Panc1 (cell line): ENCODE data around the gene TBCD. TPM values are rescaled to one million over a fixed set of nuclear protein-coding genes. Genes with fewer than 3 reads are reported as not detected.

Experiments used
- ATAC-seq: fragments of 200-7000 bp; cut with Tn5 transposase; 2 replicates; pipeline ENCODE4 v1.9.1; 2020; ENCODE audit warnings: mild to moderate bottlenecking, moderate library complexity
- BruUV-seq: library from RNA; stranded (reverse); fragments of 400-500 nt; replicated peaks from 2 replicates; lab custom pipeline; 2021; lab: Mats Ljungman, UMichigan
- CTCF ChIA-PET: fragments of 300-600 bp; sonication (Branson Sonifier 250); formaldehyde crosslinking; loops from one replicate; lab custom pipeline; 2022; ENCODE audit warnings: antibody characterized with exemption; lab: Charles Lee
- POLR2A ChIA-PET: fragments of 300-600 bp; sonication (Branson Sonifier 250); formaldehyde crosslinking; loops from one replicate; lab custom pipeline; 2022; ENCODE audit warnings: antibody characterized with exemption; lab: Charles Lee
- DNase-seq: peaks from one replicate; pipeline ENCODE4 v3.0.0-alpha.2; 2010; ENCODE audit warnings: low read depth, low spot score
- H3K27ac ChIP-seq: 2 replicates; pipeline ENCODE4 v1.5.1; 2011; ENCODE audit warnings: mild to moderate bottlenecking, low read length, inconsistent platforms
- H3K27me3 ChIP-seq: fragments of 200-500 bp; sonication (Bioruptor generic); 2 replicates; pipeline ENCODE4 v1.6.0; 2014; ENCODE audit warnings: low read length, inconsistent platforms; ENCODE audit not compliant: control insufficient read depth, insufficient read depth
- H3K36me3 ChIP-seq: fragments of 200-500 bp; sonication (Bioruptor generic); 2 replicates; pipeline ENCODE4 v1.5.1; 2014; ENCODE audit warnings: inconsistent platforms, mild to moderate bottlenecking, low read length, moderate library complexity; ENCODE audit not compliant: control insufficient read depth, insufficient read depth
- H3K4me1 ChIP-seq: 2 replicates; pipeline ENCODE4 v1.5.1; 2011; ENCODE audit warnings: inconsistent platforms, mild to moderate bottlenecking, low read length, moderate library complexity; ENCODE audit not compliant: control insufficient read depth, insufficient read depth
- H3K4me3 ChIP-seq, 2 experiments: 2 replicates each; pipeline ENCODE4 v1.5.1; 2011 to 2012; ENCODE audit warnings: low read depth in 2 of 2, low read length in 2 of 2, mild to moderate bottlenecking in 2 of 2, inconsistent platforms in 1 of 2, moderate library complexity in 1 of 2
- H3K9me3 ChIP-seq: fragments of 200-500 bp; sonication (Bioruptor generic); 2 replicates; pipeline ENCODE4 v1.5.1; 2014; ENCODE audit warnings: low read depth, mild to moderate bottlenecking, inconsistent platforms, low read length, moderate library complexity; ENCODE audit not compliant: control insufficient read depth, insufficient read depth
- POLR2AphosphoS5 ChIP-seq: IDR thresholded peaks from 2 replicates; pipeline ENCODE4 v1.6.1; 2012; ENCODE audit warnings: mild to moderate bottlenecking, low read depth, low read length, moderate library complexity
- SIN3A ChIP-seq: IDR thresholded peaks from 2 replicates; pipeline ENCODE4 v1.6.1; 2012; ENCODE audit warnings: low read depth, mild to moderate bottlenecking, low read length, moderate library complexity, borderline replicate concordance; ENCODE audit not compliant: insufficient read depth
- TCF7L2 ChIP-seq: IDR thresholded peaks from 2 replicates; pipeline ENCODE4 v1.6.1; 2011; ENCODE audit warnings: mild to moderate bottlenecking, low read depth, low read length, inconsistent platforms
- in situ Hi-C: cut with HindIII; loops from 2 replicates; pipeline ENCODE4 v1.10.0; 2016; ENCODE audit warnings: low sequenced_read_pairs, low pct_unique_long_range_greater_than_20kb
- intact Hi-C: fragments of 100-400 bp; cut with micrococcal nuclease; formaldehyde crosslinking; loops from one replicate; pipeline ENCODE4 v1.10.0; 2022; ENCODE audit not compliant: unreplicated experiment
- total RNA-seq: library from RNA; stranded (reverse); gene quantifications from one replicate; pipeline ENCODE4 v1.2.1, GENCODE V29; 2021; ENCODE audit not compliant: unreplicated experiment
- TF ChIP-seq, protein P1 (sequence below), 2 experiments: IDR thresholded peaks; 2 replicates each; pipeline ENCODE4 v1.6.1; 2011 to 2012; ENCODE audit warnings: low read depth in 2 of 2, control low read depth in 1 of 2, low read length in 1 of 2, mild to moderate bottlenecking in 1 of 2, moderate library complexity in 1 of 2; ENCODE audit not compliant: insufficient read depth in 1 of 2
- TF ChIP-seq, protein P2 (sequence below): fragments of 450-650 bp; IDR thresholded peaks from 2 replicates; pipeline ENCODE4 v1.5.1; 2017; ENCODE audit warnings: mild to moderate bottlenecking

The TBCD gene
- total RNA-seq, 1 experiment from 2014 or later = 186 TPM

DNA sequence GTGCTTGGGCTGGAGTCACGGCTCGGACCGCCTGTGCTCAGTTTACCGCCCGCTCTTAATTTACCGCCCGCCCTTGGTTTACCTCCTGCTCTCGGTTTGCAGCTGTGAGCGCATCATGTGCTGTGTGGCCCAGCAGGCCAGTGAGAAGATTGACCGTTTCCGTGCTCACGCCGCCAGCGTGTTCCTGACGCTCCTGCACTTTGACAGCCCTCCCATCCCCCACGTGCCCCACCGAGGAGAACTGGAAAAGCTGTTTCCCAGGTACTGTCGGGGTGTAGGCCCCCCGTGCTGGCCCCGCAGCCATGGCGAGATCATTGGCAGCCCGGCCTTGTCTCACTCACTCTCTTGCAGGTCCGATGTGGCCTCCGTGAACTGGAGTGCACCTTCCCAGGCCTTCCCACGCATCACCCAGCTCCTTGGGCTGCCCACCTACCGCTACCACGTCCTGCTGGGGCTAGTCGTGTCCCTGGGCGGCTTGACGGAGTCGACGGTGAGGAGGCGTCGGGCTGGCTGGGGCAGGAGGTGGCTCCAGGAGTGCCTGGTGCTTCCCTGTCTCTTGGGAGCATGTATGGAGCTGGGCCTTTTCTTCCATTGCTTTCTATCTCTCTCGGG is 177.3 kb downstream of the TBCD start:
- ChIA-PET POLR2A (no interaction called here), CTCF (no interaction called here)
- Histone ChIP-seq H3K27me3 (no peaks in the 10 kb centered on the region), H3K9me3 (no peaks in the 10 kb centered on the region), H3K4me1 (no peaks in the 10 kb centered on the region), H3K27ac (no peak overlapping the region), H3K36me3 (peaks cover 6% of the 10 kb centered on the region), H3K4me3 (no peak overlapping the region)
- BruUV-seq = no TSS peak
- intact Hi-C loops = no loop called here
- DNase-seq (no peak), ATAC-seq (no peak)
- TF ChIP-seq POLR2AphosphoS5 (no peak), TCF7L2 (no peak), SIN3A (no peak)
- TF ChIP-seq, protein P1, sequence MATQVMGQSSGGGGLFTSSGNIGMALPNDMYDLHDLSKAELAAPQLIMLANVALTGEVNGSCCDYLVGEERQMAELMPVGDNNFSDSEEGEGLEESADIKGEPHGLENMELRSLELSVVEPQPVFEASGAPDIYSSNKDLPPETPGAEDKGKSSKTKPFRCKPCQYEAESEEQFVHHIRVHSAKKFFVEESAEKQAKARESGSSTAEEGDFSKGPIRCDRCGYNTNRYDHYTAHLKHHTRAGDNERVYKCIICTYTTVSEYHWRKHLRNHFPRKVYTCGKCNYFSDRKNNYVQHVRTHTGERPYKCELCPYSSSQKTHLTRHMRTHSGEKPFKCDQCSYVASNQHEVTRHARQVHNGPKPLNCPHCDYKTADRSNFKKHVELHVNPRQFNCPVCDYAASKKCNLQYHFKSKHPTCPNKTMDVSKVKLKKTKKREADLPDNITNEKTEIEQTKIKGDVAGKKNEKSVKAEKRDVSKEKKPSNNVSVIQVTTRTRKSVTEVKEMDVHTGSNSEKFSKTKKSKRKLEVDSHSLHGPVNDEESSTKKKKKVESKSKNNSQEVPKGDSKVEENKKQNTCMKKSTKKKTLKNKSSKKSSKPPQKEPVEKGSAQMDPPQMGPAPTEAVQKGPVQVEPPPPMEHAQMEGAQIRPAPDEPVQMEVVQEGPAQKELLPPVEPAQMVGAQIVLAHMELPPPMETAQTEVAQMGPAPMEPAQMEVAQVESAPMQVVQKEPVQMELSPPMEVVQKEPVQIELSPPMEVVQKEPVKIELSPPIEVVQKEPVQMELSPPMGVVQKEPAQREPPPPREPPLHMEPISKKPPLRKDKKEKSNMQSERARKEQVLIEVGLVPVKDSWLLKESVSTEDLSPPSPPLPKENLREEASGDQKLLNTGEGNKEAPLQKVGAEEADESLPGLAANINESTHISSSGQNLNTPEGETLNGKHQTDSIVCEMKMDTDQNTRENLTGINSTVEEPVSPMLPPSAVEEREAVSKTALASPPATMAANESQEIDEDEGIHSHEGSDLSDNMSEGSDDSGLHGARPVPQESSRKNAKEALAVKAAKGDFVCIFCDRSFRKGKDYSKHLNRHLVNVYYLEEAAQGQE (IDR thresholded peaks at IDR 0.05; ENCODE audit: insufficient read depth in 1 of 2, low read depth in 2 of 2, low read length in 1 of 2) = no peak
- TF ChIP-seq, protein P2, sequence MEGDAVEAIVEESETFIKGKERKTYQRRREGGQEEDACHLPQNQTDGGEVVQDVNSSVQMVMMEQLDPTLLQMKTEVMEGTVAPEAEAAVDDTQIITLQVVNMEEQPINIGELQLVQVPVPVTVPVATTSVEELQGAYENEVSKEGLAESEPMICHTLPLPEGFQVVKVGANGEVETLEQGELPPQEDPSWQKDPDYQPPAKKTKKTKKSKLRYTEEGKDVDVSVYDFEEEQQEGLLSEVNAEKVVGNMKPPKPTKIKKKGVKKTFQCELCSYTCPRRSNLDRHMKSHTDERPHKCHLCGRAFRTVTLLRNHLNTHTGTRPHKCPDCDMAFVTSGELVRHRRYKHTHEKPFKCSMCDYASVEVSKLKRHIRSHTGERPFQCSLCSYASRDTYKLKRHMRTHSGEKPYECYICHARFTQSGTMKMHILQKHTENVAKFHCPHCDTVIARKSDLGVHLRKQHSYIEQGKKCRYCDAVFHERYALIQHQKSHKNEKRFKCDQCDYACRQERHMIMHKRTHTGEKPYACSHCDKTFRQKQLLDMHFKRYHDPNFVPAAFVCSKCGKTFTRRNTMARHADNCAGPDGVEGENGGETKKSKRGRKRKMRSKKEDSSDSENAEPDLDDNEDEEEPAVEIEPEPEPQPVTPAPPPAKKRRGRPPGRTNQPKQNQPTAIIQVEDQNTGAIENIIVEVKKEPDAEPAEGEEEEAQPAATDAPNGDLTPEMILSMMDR = no peak
- in situ Hi-C loops = no loop called here

DNA sequence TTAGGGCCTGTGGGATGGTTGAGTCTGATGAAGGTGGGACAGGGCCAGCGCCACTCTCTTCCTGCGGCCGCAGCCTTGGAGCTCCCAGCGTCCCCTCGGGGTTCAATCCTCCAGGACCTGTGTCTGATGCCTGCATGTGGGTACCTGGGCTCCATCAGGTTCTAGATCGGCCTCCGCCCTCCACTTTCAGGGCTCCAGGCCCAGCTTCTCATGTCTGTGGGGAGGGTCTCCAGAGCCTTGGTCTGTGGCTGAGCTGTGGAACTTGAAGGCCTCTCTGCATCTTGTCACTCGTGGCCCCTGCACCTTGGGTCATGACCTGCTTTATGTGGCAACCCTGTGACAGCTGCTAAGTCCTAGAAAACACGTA is 177.8 kb downstream of the TBCD start:
- DNase-seq (no peak), ATAC-seq (no peak)
- ChIA-PET POLR2A (no interaction called here), CTCF (no interaction called here)
- BruUV-seq = no TSS peak
- Histone ChIP-seq H3K27me3 (no peaks in the 10 kb centered on the region), H3K27ac (no peak overlapping the region), H3K4me1 (no peaks in the 10 kb centered on the region), H3K4me3 (no peak overlapping the region), H3K9me3 (no peaks in the 10 kb centered on the region), H3K36me3 (peaks cover 6% of the 10 kb centered on the region)
- TF ChIP-seq, protein P2 = no peak
- TF ChIP-seq POLR2AphosphoS5 (no peak), SIN3A (no peak), TCF7L2 (no peak)
- TF ChIP-seq, protein P1 (IDR thresholded peaks at IDR 0.05; ENCODE audit: insufficient read depth in 1 of 2, low read depth in 2 of 2, low read length in 1 of 2) = no peak
- intact Hi-C loops (no loop called here), in situ Hi-C loops (no loop called here)
